NCI-H2029 (cell line): ENCODE data around the gene ADGRE3.
"Not testable (repeated sequence)": the region's sequence is repeated elsewhere in the genome, so short reads cannot be mapped to it uniquely, and the experiment has no call there.

Source experiments
- DNase-seq: peaks from one replicate; lab custom pipeline; 2025; lab: John Stamatoyannopoulos, UW

ADGRE3 gene

GRCh38 chr19:14661372-14661924, 13.2 kb downstream of the ADGRE3 start:
- DNase-seq: no peak

DNA sequence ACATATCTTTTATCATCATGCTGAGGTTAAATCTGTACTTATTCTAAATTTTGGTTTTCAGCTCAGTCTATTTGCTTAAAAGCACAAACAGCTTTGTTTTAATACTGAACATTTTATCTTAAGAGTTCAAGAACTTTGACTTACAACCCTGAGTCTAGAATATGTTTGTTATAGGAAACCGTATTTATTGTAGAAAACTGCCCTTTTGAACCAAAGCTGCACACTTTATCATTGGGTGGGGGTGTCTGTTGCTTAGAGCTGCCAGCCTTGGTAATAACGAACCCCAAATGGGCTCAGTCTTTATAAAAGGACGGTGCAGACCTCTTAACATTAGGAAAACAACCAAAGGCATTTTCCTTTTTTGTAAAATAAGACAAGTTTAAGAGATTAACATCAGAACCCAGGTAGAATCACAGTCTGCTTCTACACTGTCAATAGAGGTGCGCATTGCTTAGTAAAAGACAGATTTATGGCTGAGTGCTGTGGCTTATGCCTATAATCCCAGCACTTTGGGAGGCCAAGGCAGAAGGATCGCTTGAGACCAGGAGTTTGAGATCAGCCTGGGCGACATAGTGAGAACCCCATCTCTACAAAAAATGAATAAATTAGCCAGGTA, 14.7 kb downstream of the ADGRE3 start:
- DNase-seq: no peak

GRCh38 chr19:14655726-14656125, 18.9 kb downstream of the ADGRE3 start:
- DNase-seq: no peak

DNA sequence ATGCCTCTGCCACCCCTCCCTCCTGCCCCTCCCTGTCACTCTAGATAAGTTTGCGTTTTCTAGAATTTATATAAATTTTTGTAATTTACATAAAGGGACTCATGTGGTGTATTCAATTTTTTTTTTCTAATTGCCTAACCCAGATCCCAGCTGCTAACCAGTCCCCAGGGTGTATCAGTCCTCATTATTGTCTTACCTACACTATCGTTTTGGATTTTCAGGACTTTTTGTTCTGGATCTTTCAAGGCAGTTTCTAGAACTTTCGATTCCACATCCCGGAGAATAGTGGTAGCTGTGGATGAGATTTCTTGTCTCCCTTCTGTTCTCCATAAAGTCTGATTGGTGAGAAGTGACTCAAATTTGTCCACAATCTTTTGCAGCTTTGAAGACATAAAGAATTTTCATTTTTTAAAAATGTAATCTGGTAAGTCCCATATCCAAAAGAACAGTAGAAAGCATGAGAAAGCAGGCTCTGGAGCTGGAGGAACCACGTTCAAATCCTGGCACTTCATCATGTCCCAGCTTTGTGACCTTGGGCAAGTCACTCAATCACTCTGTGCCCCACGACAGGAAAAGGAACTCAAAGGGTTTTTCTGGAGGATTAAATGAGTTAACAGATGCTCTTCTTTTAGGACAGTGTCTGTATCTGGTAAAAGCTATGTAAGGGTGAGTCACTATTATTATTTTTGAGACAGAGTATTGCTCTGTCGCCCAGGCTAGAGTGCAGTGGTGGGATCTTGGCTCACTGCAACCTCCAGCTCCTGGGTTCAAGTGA, 19.7 kb downstream of the ADGRE3 start:
- DNase-seq: no peak

GRCh38 chr19:14650161-14650560, 24.5 kb downstream of the ADGRE3 start:
- no peak for DNase-seq

DNA sequence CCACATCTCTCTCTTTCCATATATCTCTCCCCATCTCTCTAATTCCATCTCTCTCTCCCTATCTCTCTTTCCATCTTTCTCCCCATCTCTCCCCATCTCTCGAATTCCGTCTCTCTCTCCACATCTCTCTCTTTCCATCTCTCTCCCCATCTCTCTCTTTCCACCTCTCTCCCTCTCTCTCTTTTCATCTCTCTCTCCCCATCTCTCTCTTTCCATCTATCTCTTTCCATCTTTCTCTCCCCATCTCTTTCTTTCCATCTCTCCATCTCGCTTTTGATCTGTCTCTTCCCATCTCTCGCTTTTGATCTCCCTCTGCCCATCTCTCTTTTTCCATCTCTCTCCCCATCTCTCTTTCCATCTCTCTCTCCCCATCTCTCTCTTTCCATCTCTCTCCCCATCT, 25.6 kb downstream of the ADGRE3 start:
- no peak for DNase-seq

DNA sequence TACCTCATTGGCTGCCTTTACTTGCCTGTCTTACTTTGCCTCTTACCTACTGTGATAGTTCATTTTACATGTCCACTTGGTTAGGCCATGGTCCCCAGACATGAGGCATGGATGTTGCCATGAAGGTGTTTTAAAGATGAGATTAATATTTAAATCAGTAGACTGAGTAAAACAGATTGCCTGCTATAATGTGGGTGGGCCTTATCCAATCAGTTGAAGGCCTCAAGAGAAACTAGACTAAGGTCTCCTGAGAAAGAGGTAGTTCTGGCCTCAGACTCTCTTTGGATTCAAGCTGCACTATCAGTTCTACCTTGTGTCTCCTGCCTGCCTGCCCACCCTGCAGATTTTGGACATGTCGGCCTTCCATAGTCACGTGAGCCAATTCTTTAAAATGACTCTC, 26.1 kb downstream of the ADGRE3 start:
- no peak for DNase-seq

DNA sequence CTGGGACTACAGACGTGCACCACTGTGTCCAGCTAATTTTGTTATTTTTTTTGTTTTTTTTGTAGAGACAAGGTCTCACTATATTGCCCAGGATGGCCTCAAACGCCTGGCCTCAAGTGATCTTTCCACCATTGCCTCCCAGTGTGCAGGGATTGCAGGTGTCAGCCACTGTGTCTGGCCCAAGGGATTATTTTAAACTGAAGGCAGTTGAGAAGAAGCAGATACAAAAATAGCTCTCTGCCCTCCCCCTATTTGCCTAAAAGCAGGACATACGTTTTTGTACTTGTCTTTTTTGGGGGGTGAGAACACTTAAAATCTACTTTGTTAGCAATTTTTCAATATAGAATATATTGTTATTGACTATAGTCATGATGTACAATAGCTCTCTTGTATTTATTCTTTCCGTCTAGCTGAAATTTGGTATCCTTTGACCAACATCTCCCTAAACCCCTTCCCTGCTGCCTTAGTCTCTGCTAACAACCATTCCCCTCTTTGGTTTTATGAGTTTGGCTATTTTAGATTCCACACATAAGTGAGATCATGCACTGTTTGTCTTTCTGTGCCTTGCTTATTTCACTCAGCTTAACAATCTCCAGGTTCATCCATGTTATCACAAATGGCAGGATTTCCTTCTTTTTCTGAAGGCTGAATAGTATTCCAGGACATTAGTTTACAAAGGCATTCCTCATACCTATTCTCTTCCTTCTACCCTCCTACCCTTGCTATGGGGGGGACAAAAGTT, 34.9 kb downstream of the ADGRE3 start:
- no peak for DNase-seq

DNA sequence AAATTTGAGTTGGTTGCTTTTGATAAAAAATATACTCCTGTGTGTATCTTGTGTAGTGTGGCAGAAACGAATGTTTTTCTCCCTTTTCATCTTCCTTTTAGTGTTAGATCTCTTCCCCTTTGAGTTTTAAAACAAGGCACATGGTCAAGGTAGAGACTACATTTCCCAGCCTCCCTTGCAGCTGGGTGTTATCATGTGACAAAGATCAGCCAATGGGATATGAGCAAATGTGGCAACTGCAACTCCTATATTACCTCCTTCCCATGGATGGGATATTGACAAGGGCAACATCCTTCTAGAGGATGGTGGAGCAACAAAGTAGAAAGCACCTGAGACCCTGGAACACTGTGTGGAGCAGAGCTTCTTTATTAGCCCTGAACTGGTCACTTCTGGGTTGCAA, 42.4 kb downstream of the ADGRE3 start:
- peak; percentile 7 for DNase-seq

DNA sequence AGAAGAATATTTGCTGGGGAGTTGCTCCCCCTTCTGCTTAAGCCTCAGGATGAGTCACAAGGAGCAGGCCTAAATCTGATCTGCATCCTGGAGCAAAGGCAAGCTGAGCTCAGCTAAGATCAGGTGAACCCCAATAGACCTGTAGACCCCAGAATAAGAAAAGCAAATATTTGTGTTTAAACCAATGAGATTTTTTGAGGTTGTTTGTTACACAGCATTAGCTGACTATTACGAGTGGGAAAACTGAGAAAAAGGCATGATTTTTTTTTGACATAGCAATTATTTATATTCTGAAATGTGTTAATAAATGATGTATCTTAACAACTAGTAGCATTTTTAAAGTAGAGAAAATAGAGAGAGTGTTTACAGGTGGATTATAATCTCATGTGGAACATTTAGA, 45.1 kb downstream of the ADGRE3 start:
- DNase-seq: no peak

GRCh38 chr19:14624491-14624890, 50.2 kb downstream of the ADGRE3 start:
- DNase-seq: not testable (repeated sequence)

DNA sequence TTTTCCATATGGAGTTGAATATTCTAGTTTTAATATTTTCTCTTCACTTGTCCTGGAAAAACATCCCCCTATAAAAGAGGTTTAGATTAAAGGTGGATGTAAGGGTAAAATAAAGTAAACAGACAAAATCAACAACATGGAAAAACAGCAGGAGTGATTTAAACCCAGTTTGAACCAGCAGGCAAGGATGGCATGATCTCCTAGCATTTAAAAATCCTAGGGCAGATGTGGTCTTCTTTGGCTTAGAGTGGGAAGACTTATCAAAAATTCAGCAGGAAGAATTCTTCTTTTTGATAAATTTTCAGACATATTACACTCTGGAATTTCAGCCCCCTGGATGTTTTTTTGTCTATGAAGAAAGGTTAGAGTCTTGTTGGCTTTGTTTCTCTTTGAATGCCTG, 55.2 kb downstream of the ADGRE3 start:
- DNase-seq: no peak

- no peak for DNase-seq
Observed at GRCh38 chr19:14616407-14616806, 58.2 kb downstream of the ADGRE3 start.

DNA sequence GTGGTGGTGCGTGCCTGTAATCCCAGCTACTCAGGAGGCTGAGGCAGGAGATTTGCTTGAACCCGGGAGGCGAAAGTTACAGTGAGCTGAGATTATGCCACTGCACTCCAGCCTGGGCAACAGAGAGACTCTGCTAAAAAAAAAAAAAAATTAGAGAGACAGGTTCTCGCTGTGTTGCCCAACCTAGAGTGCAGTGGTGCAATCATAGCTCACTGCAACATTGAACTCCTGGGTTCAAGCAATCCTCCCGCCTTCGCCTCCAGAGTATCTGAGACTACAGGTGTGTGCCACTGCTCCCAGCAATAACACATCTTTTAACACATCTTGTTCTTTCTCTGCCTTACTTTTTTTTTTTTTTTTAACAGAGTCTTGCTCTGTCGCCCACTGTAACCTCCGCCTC, 59.0 kb downstream of the ADGRE3 start:
- DNase-seq: no peak

DNA sequence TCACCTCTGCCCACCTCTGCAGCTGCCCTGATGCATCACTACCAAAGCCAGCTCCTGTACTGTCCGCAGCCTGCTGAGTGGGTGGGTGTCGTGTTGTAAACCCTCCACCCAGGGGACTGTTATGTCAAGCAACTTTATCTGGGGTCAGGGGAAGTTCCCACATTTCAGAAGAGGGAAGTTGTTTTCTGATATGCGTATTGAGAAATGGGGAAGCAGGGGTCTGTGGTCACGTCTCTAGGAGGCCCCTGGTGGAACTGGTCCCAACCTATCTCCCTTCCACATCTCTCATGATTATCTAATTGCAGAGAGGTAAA, 60.6 kb downstream of the ADGRE3 start:
- no peak for DNase-seq

DNA sequence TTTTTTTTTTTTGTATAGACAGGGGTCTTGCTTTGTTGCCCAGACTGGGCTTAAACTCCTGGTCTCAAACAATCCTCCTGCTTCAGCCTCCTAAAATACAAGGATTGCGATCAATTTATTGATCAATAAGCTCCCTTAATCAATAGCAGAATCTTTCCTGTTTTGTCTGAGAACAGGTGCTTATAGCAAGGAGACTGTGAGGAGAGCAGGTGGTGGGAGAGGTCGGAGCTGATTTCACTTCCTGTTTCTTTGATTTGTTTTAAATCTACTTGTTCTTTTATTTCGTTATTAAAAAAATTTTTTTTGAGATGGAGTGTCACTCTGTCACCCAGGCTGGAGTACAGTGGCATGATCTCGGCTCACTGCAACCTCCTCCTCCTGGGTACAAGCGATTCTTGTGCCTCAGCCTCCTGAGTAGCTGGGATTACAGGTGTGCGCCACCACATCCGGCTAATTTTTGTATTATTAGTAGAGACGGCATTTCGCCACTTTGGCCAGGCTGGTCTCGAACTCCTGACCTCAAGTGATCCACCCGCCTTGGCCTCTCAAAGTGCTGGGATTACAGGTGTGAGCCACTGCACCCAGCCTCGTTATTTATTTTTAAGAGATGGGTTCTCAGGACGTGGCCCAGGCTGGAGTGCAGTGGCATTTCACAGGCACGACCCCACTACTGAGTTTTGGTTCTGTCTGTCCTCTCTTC, 61.1 kb downstream of the ADGRE3 start:
- DNase-seq: not testable (repeated sequence)

- DNase-seq: no peak
Observed at GRCh38 chr19:14612657-14613056, 62.0 kb downstream of the ADGRE3 start.

- not testable (repeated sequence) for DNase-seq
Observed at GRCh38 chr19:14612242-14612641, 62.4 kb downstream of the ADGRE3 start.

DNA sequence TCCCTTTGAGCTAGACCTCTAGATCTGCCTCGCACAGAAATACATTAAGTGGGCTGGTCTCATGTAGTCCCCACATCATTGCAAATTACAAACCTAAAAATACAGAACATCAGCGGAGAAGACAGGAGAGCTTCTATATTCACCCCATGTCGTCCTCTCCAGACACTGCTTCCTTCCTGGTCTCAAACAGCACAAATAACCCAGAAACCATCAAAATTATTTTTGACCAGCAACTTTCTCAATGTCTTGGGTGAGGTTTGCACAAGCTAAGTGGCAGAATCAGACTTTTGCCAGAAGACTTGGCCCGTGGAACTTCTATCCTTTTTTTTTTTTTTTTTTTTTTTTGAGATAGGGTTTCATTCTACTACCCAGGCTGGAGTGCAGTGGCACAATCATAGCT, 63.6 kb downstream of the ADGRE3 start:
- no peak for DNase-seq

- DNase-seq: no peak
Observed at GRCh38 chr19:14606627-14607026, 68.0 kb downstream of the ADGRE3 start.

DNA sequence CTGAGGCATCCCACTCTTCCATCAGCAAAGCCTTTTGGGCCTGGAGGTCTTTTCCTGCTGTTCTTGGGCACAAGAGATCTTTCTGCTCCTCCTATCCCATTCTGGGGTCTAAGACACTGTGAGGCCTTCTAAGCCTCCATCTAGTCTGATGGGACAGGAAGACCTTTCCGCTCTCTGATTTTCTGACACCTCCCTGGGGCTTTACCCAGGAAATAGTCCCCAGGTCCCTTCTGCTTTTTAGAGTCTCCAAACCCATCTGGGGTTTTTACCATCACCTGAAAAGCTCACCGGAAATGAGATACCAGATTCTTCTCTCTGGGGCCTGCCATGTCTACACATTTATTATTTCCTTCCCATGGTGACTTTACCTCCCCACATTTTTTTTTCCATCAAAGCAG, 70.7 kb downstream of the ADGRE3 start:
- no peak for DNase-seq

DNA sequence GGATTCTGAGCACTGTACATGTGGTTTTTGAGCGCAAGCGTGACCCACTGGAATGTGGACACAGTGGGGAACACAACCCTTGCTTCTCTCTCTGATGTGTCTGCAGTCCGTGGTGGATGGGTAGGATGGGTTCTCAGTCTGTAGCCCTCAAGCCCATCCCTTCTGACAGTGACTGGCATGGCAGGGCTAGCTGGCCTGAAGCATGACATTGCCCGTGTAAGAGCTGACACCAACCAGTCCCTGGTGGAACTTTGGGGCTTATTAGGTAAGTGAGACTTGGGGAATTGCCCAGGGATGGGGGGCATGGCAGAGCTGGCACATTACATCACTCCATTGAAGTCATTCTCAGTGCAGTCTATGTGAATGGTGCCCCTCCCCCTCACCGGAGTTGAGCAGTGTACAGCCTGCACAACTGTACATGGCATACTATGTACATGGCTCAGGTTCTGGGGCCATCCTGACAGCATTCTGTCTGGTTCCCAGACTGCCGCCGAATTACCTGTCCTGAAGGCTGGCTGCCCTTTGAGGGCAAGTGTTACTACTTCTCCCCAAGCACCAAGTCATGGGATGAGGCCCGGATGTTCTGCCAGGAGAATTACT, 75.0 kb downstream of the ADGRE3 start:
- no peak for DNase-seq
